ENCODE results near the gene DLG1.
"Not testable (repeated sequence)": the region's sequence is repeated elsewhere in the genome, so short reads cannot be mapped to it uniquely, and the experiment has no call there.

The DLG1 gene

GRCh38 chr3:197292083-197292646 lies 6.2 kb downstream of the DLG1 start:
- in situ Hi-C loops (cut with MboI; ENCODE audit: low sequenced_read_pairs), result no loop called here

DNA sequence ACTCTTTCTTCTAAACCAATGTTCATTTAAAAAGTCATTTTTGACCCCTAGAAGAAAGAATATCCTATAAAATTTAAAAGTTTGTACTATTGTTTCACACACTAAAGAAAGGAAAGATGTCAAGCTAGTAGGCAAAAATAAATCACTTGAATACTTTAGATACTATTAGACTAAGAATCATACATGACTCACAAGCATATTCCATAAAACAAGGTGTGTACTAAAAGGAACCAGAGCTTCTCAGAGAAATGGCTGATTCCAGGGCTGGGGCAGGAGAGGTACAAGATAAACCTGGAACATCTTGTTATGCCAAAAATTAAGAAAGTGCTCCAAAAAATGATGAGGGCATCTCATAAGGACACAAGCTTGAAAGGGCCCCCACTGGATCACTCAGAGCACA lies 8.7 kb downstream of the DLG1 start:
- in situ Hi-C loops (cut with MboI; ENCODE audit: low sequenced_read_pairs), result no loop called here

GRCh38 chr3:197286678-197287077 lies 11.7 kb downstream of the DLG1 start:
- in situ Hi-C loops (cut with MboI; ENCODE audit: low sequenced_read_pairs), result no loop called here

GRCh38 chr3:197285557-197285956 lies 12.9 kb downstream of the DLG1 start:
- in situ Hi-C loops (cut with MboI; ENCODE audit: low sequenced_read_pairs), result no loop called here

DNA sequence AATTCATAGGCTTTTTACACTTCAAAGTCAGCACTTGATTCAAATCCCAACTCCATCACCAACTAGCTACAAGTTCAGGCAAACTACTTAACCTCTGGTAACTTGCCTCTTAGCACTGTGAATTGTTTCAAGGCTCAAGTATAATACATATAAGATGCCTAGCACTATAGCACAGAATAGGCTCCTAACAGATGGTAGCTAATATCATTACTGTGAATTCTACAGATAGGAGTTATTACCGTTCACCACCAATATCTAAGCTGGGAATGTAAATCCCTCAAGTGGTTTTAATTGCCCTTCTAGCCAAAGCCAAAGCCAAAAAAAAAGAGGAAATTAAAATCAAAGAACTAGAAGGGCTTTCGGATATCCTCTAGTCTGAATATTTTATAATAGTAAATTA lies 15.4 kb downstream of the DLG1 start:
- in situ Hi-C loops (cut with MboI; ENCODE audit: low sequenced_read_pairs), result no loop called here

DNA sequence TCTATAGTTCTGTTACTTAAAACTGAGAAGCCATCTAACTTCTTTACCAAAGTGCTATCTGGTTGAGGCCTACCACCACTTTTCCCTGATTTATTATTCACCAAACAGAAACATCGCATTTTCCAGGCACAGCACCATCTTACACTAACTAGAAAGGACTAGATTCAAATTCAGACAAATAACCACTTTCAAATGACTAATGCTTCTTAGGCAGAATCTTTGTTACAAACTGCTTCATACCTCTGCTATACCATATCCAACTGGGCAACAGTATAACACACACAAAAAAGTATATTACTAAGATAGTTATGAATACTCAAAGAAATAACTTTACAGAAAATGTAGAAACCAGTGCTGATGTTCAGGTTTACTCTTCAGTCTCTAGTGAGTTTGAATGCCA lies 16.6 kb downstream of the DLG1 start:
- in situ Hi-C loops (cut with MboI; ENCODE audit: low sequenced_read_pairs), result no loop called here

DNA sequence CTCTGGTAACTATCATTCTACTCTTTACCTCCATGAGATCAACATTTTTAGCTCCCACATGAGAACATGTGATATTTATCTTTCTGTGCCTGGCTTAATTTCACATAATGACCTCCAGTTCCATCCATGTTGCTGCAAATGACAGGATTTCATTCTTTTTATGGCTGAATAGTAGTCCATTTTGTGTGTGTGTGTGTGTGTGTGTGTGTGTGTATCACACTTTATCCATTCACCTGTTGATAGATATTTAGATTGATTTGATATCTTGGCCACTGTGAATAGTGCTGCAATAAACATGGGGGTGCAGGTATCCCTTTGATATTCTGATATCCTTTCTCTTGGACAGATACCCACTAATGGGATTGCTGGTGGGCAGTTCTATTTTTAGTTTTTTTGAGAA lies 18.3 kb downstream of the DLG1 start:
- in situ Hi-C loops (cut with MboI; ENCODE audit: low sequenced_read_pairs), result no loop called here

GRCh38 chr3:197278933-197279332 lies 19.5 kb downstream of the DLG1 start:
- in situ Hi-C loops (cut with MboI; ENCODE audit: low sequenced_read_pairs), result no loop called here

- in situ Hi-C loops (cut with MboI; ENCODE audit: low sequenced_read_pairs), result not testable (repeated sequence)
Observed at GRCh38 chr3:197276808-197277207, 21.6 kb downstream of the DLG1 start.

GRCh38 chr3:197270558-197271317 lies 27.7 kb downstream of the DLG1 start:
- in situ Hi-C loops (cut with MboI; ENCODE audit: low sequenced_read_pairs), result no loop called here

- in situ Hi-C loops (cut with MboI; ENCODE audit: low sequenced_read_pairs), result no loop called here
Observed at GRCh38 chr3:197269024-197269423, 29.4 kb downstream of the DLG1 start.

- in situ Hi-C loops (cut with MboI; ENCODE audit: low sequenced_read_pairs), result no loop called here
Observed at GRCh38 chr3:197268294-197268693, 30.1 kb downstream of the DLG1 start.

DNA sequence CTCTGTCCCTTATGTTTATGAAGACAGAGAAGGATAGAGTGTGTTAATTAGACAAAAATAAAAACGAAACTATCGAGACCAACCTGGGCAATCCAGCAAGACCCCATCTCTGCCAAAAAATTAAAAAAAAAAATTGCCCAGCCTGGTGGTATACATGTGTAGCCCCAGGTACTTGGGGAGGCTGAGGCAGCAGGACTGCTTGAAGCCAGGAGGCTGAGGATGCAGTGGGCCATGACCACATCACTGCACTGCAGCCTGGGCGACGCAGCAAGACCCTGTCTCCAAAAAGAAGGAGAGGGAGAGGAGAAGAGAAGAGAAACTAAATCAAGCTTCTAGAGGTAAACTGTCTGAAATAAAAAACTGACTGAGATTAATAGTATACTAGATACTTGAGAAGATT lies 32.1 kb downstream of the DLG1 start:
- in situ Hi-C loops (cut with MboI; ENCODE audit: low sequenced_read_pairs), result no loop called here

GRCh38 chr3:197262709-197263108 lies 35.7 kb downstream of the DLG1 start:
- in situ Hi-C loops (cut with MboI; ENCODE audit: low sequenced_read_pairs), result no loop called here

DNA sequence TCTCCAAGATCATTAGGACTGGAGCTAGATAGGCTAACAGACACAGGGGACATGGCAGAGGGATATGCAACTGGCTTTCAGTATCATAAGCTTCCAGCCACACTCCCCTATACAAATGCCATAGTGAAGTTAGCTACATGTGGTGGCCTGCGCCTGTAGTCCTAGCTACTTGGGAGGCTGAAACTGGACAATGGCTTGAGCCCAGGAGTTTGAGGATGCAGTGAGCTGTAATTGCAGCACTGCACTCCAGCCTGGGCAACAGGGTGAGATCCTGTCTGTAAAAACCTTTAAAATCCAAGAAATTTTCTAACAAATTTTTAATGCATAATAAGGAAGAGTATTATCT lies 37.3 kb downstream of the DLG1 start:
- in situ Hi-C loops (cut with MboI; ENCODE audit: low sequenced_read_pairs), result no loop called here

- in situ Hi-C loops (cut with MboI; ENCODE audit: low sequenced_read_pairs), result no loop called here
Observed at GRCh38 chr3:197260491-197261163, 37.8 kb downstream of the DLG1 start.

- in situ Hi-C loops (cut with MboI; ENCODE audit: low sequenced_read_pairs), result loop anchor here (10.0 kb wide), 1 partner anchor 246 kb away; no protein-coding TSS in a partner anchor
Observed at GRCh38 chr3:197259096-197259495, 39.3 kb downstream of the DLG1 start.

DNA sequence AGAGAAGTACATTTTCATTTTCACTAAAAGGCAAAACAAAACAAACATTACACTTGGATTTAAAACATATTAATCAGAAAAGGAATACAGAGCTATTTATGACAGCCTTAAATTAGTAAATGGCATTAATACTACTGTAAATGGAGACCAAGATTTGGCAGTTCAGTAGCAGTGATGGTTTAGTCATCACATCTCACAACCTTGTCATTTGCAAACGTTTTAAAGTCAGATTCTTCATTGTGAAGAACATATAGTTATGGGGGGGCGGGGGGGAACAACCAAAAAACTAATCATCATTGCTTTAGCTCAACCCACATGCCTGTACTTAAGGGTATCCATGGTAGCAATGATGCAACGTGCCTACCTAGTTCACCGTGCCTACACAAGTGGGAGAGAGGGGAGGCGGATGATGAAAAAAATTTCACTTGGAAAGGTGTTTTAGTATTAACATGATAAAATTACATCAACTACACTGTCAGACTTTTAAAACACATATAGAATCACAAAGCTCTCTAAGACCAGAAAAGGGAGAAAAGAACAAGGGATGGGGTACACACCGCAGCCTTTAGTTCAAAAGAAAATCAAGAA lies 40.1 kb downstream of the DLG1 start:
- in situ Hi-C loops (cut with MboI; ENCODE audit: low sequenced_read_pairs), result loop anchor here (10.0 kb wide), 1 partner anchor 247 kb away; no protein-coding TSS in a partner anchor

DNA sequence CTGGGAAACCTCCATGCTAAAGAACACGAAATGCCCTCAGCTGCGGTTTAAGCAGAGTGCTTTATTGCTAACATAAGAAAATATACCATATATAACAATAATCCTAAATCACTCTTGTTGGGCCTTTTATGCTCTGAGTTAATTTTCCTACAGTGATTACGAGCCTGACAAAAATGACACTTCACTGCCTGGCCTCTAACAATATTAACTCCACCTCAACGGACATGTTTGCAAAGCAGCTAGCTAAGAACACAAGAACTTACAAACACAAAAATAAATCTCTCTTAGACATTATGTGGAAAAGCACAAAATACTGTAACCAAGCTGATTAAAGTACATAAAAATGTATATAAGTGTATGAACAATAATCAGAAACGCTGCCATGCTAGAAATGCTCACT lies 40.7 kb downstream of the DLG1 start:
- in situ Hi-C loops (cut with MboI; ENCODE audit: low sequenced_read_pairs), result loop anchor here (10.0 kb wide), 1 partner anchor 247 kb away; no protein-coding TSS in a partner anchor

- in situ Hi-C loops (cut with MboI; ENCODE audit: low sequenced_read_pairs), result loop anchor here (10.0 kb wide), 1 partner anchor 248 kb away; no protein-coding TSS in a partner anchor
Observed at GRCh38 chr3:197256836-197257444, 41.5 kb downstream of the DLG1 start.

DNA sequence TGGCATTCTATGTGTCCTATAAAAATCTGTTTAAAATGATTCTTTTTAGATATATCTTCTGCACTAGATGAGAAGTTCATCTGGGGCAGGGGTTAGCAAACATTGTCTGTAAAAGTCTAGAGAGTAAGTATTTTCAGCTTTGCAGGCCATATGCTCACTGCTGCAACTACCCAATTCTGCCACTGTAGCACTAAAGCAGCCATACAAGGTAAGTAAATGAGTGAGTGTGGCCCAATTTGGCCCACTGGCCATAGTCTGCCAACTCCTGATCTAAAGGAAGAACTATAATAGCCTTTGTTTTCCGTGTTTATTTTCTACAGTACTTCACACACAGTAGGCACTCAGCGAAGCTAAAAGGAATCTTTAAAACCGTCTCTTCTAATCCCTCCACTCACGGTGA lies 42.3 kb downstream of the DLG1 start:
- in situ Hi-C loops (cut with MboI; ENCODE audit: low sequenced_read_pairs), result loop anchor here (10.0 kb wide), 1 partner anchor 249 kb away; no protein-coding TSS in a partner anchor

Data from HL-60/S4 treated with phorbol 12-myristate 13-acetate at 8.2 ng/mL for 4 days and 3 days (cell line).